IMR-90 (cell line): ENCODE data around the gene DGKB.

Source experiments
- CEBPB ChIP-seq: IDR thresholded peaks from 2 replicates; pipeline ENCODE4 v1.6.1; 2012; ENCODE audit warnings: low read depth, low read length, improper control_type of control experiment
- MXI1 ChIP-seq: IDR thresholded peaks from 2 replicates; pipeline ENCODE4 v1.6.1; 2012; ENCODE audit warnings: low read depth, mild to moderate bottlenecking, low read length, moderate library complexity, borderline replicate concordance
- POLR2A ChIP-seq: IDR thresholded peaks from 2 replicates; pipeline ENCODE4 v1.6.1; 2012; ENCODE audit warnings: mild to moderate bottlenecking, low read depth, low read length
- RFX5 ChIP-seq: IDR thresholded peaks from 2 replicates; pipeline ENCODE4 v1.8.0; 2012; ENCODE audit warnings: low read depth, mild to moderate bottlenecking, low read length, moderate library complexity
- SMC3 ChIP-seq: fragments of 150-350 bp; IDR thresholded peaks from 2 replicates; pipeline ENCODE4 v1.6.1; 2016; ENCODE audit warnings: low read depth, mild to moderate bottlenecking, antibody characterized with exemption, low read length, moderate library complexity
- TF ChIP-seq, protein P1 (sequence below): conservative IDR thresholded peaks from 2 replicates; pipeline ENCODE4 v1.5.1; 2012; ENCODE audit warnings: mild to moderate bottlenecking, low read depth, low read length, improper control_type of control experiment

DNA sequence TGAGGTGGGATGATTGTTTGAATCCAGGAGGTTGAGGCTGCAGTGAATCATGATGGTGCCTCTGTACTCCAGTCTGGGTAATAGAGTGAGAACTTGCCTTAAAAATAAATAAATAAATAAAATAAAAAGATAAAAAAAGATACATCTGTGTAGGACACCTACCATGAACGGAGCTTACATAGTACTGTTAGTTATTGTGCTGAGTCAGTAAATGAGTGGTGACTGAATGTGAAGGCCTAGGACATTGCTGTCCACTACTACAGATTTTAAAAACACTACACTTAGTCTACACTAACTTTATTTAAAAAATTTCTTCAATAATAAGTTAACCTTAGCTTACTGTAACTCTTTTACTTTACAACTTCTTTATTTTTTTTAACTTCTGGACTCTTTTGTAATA is 806.4 kb downstream of the DGKB start:
- TF ChIP-seq, protein P1, sequence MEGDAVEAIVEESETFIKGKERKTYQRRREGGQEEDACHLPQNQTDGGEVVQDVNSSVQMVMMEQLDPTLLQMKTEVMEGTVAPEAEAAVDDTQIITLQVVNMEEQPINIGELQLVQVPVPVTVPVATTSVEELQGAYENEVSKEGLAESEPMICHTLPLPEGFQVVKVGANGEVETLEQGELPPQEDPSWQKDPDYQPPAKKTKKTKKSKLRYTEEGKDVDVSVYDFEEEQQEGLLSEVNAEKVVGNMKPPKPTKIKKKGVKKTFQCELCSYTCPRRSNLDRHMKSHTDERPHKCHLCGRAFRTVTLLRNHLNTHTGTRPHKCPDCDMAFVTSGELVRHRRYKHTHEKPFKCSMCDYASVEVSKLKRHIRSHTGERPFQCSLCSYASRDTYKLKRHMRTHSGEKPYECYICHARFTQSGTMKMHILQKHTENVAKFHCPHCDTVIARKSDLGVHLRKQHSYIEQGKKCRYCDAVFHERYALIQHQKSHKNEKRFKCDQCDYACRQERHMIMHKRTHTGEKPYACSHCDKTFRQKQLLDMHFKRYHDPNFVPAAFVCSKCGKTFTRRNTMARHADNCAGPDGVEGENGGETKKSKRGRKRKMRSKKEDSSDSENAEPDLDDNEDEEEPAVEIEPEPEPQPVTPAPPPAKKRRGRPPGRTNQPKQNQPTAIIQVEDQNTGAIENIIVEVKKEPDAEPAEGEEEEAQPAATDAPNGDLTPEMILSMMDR = no peak
- no peak for TF ChIP-seq SMC3
- TF ChIP-seq CEBPB = no peak
- no peak for TF ChIP-seq MXI1
- no peak for TF ChIP-seq POLR2A
- TF ChIP-seq RFX5 = no peak
